Measurements from ENCODE around the gene ELF1. TPM values are rescaled to one million over a fixed set of nuclear protein-coding genes. Genes with fewer than 3 reads are reported as not detected.
A peak's percentile ranks its signal among the peaks of the same experiment; 100 is the strongest.

ELF1 gene
- total RNA-seq, 1 donor from 2014 or later, result 61.7 TPM

DNA sequence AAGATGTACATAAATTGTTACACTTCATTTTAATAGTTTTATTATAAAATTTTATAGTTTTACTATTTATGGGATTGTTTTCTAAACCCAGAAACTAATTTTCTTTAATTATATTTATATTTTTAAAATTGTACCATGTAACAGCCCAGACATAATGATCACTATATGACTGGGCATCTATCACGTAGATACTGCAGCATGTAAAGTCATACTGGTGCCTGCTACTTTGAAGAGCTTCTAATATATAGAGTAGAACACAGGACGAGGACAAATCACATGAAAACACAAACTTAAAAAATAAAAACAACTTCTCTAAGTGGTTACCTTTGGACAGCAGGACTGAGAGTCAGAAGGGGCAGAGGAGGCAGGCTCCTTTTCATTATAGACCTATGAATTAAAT, 5.3 kb downstream of the ELF1 start:
- ATAC-seq, result no peak
- intact Hi-C loops (cut with DNase I), result no loop called here
- DNase-seq (ENCODE audit: low spot score), result no peak

DNA sequence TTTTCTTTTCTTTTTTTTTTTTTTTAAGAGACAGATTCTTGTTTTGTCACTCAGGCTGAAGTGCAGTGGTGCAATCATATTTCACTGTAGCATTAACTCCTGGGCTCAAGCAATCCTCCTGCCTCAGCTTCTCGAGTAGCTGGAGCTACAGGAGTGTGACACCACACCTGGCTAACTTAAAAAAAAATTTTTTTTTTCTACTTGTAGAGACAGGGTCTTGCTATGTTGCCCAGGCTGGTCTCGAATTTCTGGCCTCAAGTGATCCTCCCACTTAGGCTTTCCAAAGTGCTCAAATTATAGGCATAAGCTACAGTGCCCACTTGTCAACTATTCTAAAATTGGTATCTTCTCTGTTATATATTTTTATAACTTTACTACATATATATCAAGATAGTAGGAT, 6.6 kb downstream of the ELF1 start:
- no peak for ATAC-seq
- no peak for DNase-seq (ENCODE audit: low spot score)
- intact Hi-C loops (cut with DNase I), result no loop called here

DNA sequence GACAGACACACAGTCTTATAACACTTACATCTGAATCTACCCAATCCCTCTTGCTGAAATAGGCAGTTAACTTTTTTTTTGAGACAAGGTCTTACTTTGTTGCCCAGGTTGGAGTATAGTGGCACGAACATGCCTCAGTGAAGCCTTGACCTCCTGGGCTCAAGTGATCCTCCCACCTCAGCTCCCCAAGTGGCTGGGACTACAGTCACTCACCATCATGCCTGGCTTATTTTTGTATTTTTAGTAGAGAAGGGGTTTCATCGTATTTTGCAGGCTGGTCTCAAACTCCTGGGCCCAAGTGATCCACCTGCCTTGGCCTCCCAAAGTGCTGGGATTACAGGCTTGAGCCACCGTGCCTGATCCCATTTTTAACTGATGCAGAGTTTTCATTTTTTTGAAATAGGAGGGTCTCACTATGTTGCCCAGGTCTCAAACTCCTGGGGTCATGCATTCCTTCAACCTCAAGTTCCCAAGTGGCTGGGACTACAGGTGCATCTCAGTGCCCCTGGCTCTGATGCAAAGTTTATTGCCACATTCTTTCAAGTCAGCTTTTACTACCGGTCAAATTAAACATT, 7.6 kb downstream of the ELF1 start:
- no peak for DNase-seq (ENCODE audit: low spot score)

DNA sequence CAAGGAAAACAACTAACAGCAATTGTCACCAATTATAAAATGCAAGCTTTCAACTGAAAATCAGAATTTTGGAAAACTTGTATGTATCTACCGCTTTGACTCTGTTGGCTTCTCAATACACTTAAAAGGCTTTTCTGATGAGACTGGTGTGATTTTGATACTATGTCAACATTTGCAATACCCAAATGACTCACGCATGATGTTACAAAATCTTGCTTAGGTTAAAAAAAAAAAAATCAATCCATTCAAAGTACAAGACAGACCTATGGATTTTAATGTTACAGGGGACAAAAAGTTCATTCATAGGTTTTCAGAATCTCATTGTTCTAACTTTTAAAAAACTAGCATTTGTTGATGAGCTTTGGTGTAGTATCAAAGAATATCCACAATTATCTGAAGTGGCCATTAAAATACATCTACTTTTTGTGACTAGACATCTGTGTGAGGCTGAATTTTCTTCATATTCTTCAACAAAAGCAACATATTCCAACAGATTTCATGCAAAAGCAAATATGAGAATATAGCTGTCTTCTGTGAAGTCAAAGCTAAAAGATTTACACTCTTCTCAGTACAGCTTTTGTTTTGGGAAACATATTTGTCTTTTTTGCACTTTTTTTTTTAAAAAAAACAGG, 10.7 kb downstream of the ELF1 start:
- DNase-seq (ENCODE audit: low spot score) (no peak), ATAC-seq (no peak)
- intact Hi-C loops (cut with DNase I), result no loop called here

More for the DNA sequence above, 7.6 kb downstream of the ELF1 start:
- no peak for ATAC-seq
- intact Hi-C loops (cut with DNase I), result no loop called here

DNA sequence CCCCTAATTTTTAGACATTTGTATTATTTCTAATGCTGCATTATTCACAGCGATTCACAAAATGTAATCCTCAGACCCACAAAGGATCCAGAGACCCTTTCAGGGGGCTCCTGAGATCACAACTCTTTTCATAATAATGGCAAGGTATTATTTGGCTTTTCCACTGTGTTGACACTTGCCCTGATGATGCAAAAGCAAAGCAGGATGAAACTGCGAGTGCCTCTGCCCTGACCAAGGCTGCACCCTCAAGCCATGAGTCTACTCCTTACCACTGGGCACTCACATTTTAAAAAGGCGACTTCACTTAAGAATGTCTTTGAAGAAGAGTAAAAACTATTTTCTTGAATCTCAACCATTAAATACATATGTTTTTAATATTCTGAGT, 11.4 kb downstream of the ELF1 start:
- no peak for DNase-seq (ENCODE audit: low spot score)
- intact Hi-C loops (cut with DNase I), result no loop called here
- ATAC-seq, result no peak

DNA sequence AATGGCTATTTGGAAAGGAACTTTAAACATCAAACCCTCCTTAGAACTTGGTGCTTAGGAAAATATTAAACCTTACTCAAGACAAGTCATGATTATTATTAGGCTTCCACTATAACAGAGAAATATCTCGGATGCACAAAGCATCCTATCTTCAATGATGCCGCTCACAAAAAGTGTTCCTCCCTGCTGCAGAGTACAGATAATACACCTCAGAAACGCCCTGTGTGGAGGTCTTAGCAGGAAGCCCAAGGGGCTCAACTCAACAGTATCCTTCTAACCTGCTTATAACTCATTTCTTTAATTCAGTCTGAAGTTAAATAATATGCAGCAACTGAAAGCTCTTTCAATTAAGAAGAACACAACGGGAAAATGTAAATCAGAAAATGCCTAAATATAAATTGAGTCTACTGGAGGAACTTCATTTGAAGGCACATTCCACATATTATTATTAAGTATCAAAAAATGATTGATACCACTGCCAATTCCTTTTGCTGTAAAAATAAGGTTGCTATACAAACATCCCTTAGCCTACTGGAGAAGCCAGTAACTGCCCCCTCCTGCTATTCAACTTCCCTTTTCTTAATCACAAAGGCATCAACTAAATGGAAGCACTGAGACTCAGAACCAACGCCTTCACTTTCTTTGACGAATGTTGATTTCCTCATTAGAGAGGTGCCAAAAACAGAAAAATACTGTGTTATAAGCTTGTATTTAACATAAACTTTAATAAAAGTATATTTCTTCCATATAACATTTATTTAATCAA, 12.0 kb downstream of the ELF1 start:
- ATAC-seq (no peak), DNase-seq (ENCODE audit: low spot score) (no peak)
- intact Hi-C loops (cut with DNase I), result no loop called here

DNA sequence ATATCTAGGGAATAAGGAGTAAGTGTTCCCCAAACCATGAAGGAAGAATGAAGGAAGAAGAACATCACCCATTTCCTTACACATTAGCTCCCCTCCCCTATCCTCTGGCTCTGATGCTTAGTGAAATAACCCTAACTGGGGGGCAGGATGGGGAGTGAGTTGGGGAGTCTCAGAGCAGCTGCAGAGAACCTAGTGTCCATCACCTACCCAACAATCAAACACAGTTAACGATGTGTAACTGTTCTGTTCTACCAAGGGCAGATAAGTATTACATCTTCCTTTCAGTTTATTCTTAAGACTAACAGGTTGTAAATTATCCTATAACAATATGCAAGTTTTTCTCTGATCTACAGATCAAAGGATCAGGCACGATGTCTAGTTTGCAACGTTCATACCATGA, 12.8 kb downstream of the ELF1 start:
- ATAC-seq, result no peak
- no peak for DNase-seq (ENCODE audit: low spot score)
- intact Hi-C loops (cut with DNase I), result no loop called here

DNA sequence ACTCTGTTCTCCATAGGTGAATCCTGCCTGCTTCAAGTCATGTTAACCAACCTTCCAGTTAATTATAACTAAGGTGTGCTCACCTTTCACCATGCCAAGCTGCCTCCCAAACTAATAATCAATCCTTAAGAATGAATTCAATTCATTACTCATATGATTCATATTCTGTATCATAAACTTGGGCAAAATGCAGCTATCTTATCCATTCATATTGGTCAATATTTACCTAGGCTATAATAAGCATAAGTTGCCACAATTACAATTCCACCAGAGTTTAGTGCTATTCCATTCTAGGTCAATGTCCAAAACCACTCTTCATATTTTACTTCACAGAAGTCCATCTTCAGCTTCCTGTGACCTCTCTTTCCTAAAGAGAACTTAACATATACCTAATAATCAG, 13.4 kb downstream of the ELF1 start:
- intact Hi-C loops (cut with DNase I), result no loop called here
- ATAC-seq, result no peak
- no peak for DNase-seq (ENCODE audit: low spot score)

DNA sequence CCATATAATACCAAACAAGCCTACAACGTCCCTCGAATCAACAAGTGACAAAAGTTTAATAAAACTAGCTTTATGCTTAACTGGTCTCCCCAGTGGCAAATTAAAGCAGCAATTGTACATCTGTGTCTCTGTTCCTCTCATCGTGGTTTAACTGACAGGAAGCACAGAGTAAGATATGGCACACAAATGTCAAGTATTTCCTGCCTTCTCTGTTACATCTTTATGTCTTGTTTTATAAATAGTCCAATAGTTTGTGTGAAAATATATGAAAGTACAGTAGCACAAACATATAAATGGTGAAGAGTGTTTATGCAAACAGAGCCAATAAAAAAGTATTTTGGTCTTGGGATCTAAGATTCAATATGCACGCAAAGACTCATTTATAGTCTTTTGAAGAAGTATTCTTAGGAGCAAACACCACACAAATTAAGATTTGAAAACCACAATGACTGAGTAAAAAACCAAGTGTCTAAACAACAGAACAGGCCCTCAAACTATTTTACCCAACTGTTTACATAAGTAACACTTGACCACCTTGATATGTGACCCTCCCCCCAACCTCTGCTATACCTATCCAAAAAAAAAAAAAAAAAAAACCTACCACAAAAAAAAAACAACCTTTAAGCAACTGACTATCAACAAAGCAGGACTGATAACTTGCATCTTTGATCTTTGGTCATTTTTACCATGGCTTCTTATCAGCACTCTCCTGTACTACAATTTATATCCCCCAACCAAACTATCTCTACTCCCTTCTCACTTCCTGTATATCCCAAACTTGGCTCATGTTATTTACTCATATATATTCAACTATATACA, 14.0 kb downstream of the ELF1 start:
- intact Hi-C loops (cut with DNase I), result no loop called here
- ATAC-seq (no peak), DNase-seq (ENCODE audit: low spot score) (no peak)

DNA sequence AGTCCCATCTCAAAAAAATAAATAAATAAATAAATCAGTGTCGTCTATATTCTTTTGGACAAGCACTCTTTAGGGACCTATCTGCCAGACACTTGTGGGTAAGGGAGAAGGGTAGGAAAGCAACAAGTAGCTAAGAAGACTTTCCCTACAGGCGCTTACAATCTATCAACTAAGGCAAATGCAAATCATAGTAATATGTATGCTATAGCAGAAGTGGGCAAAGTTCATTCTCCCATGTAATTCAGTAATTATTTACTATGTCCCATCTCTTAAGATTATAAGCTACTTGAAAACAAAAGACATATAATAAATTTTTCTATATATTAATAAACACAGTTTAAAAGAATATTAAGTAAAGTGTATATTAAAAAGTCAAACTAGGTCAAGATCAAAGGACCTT, 16.5 kb downstream of the ELF1 start:
- ATAC-seq, result no peak
- intact Hi-C loops (cut with DNase I), result no loop called here
- no peak for DNase-seq (ENCODE audit: low spot score)

DNA sequence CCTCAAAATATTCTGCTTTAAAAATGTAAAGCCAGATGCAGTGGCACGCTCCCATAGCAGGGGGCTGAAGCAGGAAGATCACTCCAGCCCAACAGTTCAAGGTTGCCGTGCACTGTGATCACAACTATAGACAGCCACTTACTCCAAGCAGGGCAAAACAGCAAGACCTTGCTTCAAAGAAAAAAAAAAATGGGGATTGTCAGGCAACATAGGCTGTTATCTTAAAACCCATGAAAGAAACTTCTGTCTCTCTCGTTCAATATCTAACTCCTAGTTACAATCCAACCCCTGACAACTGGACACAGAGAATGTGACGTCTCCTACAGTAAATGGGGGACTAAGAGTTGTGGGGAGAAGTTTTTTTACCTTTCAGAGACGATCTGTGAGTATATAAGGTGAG, 17.4 kb downstream of the ELF1 start:
- intact Hi-C loops (cut with DNase I), result no loop called here
- ATAC-seq (no peak), DNase-seq (ENCODE audit: low spot score) (no peak)

DNA sequence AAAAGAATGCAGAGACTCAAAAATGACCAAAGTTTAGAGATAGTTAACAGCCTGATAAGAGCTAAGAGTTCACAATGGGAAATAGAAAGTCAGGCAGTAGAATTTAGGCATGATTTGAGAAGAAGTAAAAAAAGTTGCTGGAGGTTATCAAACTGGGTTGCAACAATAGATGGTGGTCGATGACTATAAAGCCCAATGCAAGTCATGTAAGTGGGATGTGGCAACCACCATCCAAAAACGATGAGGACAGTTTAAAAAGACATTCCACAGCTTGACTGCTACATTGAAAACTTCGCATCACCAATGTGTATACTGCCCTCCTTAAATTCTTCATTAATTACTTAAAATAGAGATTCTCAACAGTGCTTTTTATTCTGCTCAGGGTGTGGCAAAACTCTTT, 19.7 kb downstream of the ELF1 start:
- DNase-seq (ENCODE audit: low spot score), result no peak
- no peak for ATAC-seq
- intact Hi-C loops (cut with DNase I), result no loop called here

DNA sequence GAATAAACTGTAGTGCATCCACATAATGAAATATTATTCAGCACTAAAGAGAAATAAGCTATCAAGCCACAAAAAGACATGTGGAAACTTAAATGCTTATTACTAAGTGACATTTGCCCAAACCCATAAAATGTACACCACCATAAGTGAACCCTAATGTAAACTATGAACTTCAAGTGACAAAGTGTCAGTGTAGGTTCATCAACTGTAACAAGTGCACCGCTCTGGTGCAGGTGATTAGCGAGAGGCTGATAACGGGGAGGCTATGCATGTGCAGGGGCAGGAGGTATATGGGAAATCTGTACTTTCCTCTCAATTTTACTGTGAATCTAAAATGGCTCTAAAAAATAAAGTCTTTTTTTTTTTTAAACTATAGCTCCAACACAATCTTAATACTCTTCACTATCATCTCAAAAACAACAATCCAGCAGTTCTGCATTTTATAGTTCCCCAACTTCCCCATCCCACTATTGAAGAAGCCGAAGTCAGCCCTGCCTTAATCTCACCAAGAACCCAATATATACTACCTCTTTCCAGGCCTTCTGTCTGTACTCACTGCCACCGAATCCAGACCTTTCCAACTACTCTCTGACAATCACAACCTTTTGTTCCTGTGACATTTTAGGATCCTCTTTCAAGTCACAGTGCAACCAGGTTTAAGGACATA, 22.6 kb downstream of the ELF1 start:
- intact Hi-C loops (cut with DNase I), result no loop called here
- DNase-seq (ENCODE audit: low spot score) (no peak), ATAC-seq (peak; percentile 55)

DNA sequence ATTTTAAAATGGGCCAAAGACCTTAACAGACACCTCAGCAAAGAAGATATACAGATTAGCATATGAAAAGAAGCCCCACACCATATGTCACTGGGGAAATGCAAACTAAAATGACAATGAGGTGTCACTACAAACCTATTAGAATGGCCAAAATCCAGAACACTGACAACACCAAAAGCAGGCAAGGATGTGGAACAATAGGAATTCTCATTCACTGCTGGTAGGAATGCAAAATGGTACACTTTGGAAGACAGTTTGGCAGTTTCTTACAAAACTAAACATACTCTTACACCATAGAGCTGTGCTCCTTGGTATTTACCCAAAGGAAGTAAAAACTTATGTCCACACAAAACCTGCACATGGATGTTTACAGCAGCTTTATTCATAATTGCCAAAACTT, 23.1 kb downstream of the ELF1 start:
- DNase-seq (ENCODE audit: low spot score) (no peak), ATAC-seq (no peak)
- intact Hi-C loops (cut with DNase I), result no loop called here

DNA sequence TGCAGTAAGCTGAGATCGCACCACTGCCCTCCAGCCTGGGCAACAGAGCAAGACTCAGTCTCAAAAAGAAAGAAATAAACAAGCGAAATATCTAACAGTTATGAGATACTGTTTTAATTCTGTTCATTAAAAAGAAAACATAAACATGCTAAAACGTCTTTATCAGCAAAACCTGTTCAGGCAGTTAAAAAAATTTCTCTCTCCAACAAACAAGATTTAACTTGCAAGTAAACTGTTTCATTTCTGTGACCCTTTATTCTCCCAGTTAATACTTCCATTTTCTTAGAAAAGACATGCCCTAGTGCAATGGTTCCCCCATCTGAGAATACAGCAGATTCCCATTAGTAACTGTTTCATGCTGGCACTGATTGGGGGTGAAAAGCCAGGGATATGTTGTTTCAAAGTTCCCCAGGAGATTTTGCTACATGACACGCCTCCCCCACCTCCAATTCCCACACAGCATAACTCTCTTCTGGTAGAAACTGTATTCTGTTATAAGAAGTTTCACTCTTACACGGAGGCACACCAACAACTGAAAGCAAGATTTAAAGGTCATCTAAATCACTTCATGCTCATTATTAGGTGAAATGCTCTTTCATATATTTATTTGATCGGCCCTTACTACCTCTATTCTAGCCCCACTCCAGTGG, 24.4 kb downstream of the ELF1 start:
- DNase-seq (ENCODE audit: low spot score) (no peak), ATAC-seq (no peak)
- intact Hi-C loops (cut with DNase I), result no loop called here

DNA sequence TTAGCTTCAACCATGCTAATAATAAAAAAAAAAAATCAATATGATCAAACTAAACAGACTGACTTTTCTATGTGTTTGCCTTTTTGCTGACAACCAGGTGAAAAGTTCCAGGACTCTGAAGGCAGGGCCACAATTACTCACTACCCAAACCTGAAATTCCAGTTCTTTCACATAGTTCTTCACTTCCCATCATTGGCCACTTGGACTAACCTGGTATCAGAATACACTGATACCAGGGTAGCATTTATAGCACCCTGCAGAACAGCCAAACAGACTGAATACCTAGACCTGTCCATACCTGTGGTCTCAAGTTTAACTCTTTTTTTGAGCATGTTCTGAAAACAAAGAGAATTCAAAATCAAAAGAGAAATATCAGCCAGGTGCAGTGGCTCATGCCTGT, 25.1 kb downstream of the ELF1 start:
- ATAC-seq, result no peak
- intact Hi-C loops (cut with DNase I), result no loop called here
- no peak for DNase-seq (ENCODE audit: low spot score)

DNA sequence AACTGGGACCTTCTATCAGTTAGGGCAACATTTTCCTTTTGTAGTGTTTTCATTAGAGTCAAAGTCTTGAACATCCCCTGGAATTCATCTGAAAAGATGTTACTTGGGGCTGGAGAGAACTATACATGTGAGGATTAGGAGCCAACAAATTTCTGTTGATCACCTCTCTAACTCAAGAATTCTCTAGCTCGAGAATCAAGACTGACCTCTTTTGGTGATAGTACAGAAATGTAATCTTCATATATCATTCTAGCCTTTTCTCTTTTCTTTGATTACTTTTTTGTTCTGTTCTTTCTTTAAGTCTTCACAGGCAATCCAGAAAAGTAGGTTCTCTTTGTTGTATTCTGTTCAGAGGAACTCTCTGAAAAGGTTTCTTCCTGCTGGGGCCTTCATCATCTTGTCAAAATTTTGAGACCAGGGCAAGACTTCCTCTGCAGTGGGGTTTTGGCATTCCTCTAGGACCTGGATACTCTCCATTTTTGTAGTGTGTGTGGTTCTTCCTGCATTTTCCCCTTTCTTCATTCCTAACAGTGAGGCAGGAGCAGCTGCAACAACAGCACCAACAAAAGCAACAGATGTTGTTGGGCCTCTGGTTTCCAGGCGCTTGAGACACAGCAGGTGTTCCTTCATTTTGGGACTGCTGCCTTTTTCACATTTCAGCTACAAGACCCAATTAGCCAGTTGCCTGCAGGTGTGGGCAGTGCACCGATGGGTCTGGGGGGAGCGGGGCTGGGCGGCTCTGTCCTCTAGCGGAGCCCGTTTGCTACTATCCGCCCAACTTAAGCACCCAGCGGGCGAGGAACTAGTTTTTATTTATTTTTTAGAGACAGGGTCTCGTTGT, 26.2 kb downstream of the ELF1 start:
- ATAC-seq (peak; percentile 53), DNase-seq (ENCODE audit: low spot score) (no peak)
- intact Hi-C loops (cut with DNase I), result no loop called here
